Measurements from ENCODE around the gene ARL17B.
"Not testable (repeated sequence)": the region's sequence is repeated elsewhere in the genome, so short reads cannot be mapped to it uniquely, and the experiment has no call there.

The ARL17B gene

DNA sequence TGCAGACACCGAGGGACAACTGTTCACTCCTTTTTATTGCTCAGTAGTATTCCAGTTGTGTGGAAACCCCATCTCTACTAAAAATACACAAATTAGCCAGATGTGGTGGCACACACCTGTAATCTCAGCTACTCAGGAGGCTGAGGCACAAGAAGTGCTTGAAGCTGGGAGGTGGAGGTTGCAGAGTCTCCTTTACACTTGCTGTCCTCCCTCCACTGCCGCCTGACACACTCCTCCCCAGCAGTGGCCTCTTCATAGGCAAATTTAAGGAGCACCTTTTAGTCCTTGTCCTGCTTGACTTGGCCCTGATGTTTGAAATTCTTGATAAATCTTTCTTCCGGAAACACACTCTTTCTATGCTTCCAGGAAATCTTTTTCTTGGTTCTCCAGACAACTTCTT, 112.4 kb downstream of the ARL17B start:
- not testable (repeated sequence) for DNase-seq (ENCODE audit: low read depth in 2 of 2)

DNA sequence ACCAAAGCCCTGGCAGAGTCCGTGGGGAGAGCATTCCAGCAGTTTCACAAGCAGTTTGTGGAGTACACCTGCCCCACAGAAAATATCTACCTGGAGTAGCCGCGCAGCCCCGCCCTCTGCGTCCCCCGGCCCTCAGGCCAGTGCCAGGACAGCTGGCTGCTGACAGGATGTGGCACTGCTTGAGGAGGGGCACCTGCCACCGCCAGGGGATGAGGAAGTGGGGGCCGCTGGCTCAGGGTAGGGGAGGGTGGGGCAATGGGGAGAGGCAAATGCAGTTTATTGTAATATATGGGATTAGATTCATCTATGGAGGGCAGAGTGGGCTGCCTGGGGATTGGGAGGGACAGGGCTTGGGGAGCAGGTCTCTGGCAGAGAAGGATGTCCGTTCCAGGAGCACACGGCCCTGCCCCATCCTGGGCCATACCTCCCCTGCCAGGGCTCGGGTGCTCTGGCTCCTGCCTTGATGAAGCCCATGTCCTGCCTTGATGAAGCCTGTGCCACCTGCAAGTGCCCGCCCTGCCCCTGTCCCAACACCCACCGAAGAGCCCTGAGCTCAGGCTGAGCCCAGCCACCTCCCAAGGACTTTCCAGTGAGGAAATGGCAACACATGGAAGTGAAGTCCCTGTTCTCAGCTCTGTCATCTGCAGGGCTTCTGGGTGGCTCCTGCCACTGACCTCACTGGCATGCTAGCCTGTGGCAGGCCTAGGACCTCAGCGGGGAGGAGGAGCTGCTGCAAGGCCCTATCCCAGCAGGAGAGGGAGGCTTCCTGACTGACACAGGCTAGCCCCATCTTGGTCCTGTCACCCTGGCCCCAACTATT, 116.4 kb downstream of the ARL17B start:
- not testable (repeated sequence) for DNase-seq (ENCODE audit: low read depth in 2 of 2)

DNA sequence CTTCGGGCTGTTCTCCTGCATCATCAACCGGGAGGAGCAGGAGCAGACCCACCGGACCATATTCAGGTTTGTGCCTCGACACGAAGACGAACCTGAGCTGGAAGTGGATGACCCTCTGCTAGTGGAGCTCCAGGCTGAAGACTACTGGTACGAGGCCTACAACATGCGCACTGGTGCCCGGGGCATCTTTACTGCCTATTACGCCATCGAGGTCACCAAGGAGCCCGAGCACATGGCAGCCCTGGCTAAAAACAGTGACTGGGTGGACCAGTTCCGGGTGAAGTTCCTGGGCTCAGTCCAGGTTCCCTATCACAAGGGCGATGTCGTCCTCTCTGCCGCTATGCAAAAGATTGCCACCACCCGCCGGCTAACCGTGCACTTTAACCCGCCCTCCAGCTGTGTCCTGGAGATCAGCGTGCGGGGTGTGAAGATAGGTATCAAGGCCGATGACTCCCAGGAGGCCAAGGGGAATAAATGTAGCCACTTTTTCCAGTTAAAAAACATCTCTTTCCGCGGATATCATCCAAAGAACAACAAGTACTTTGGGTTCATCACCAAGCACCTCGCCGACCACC, 117.1 kb downstream of the ARL17B start:
- DNase-seq (ENCODE audit: low read depth in 2 of 2): not testable (repeated sequence)

DNA sequence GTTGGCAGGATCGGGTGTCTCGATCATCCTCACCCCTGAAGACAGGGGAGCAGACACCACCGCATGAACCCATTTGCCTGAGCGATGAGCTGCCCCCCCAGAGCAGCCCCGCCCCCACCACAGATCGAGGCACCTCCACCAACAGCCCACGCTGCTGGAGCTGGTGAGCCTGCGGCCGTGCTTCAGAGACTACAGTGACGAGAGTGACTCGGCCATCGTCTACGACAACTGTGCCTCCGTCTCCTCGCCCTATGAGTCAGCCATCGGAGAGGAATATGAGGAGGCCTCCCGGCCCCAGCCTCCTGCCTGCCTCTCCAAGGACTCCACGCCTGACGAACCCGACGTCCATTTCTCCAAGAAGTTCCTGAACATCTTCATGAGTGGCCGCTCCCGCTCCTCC, 117.6 kb downstream of the ARL17B start:
- DNase-seq (ENCODE audit: low read depth in 2 of 2): not testable (repeated sequence)

DNA sequence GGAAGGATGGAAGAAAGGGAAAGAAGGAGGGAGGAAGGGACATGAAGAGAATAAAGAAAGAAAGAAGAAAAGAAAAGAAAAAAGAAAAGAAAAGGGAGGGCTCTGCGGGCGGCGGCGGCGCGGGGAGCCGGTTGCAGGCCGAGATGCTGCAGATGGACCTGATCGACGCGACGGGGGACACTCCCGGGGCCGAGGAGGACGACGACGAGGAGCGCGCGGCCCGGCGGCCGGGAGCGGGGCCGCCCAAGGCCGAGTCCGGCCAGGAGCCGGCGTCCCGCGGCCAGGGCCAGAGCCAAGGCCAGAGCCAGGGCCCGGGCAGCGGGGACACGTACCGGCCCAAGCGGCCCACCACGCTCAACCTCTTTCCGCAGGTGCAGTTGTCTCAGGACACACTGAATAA, 118.1 kb downstream of the ARL17B start:
- DNase-seq (ENCODE audit: low read depth in 2 of 2): not testable (repeated sequence)

DNA sequence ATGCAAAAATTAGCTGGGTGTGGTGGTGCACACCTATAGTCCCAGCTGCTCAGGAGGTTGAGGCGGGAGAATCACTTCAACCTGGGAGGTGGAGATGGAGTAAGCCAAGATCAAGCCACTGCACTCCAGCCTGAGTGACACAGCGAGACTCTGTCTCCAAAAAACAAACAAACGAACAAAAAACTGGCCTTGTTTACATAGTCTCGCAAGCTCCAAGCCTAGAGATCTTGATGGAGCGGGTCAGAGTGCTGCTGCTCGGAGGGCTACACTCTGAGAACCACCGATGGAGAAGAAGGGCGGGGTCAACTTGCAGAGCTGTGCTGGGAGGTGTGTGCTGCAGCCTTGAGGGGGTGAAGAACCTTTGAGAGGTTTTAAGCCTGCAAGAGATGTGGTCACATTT, 130.2 kb downstream of the ARL17B start:
- DNase-seq (ENCODE audit: low read depth in 2 of 2): not testable (repeated sequence)

DNA sequence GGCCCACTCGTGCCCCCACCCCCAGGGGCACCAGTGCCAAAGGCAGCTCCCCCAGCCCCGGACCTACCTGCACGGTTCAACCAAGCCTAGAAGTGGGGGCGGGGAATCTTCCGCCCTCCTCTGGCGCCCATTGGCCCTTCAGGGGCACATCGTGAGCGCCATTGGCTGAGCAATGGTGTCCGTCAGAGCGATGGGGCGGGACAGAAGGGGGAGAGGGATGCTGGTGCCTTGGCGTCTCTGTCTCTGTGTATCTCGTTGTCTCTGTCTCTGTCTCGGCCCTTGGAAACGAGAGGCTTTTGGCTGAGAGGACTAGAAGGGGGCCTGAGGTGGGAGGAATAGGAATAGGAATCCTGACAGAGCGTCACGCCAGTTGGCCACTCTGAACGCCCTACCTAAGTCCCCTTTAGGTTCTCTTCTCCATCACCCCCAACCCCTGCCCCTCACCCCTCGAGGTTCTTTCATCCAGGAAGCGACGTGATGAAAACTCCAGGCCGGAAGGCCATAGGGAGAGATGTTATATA, 136.2 kb downstream of the ARL17B start:
- peak; percentile 84 to 88 for DNase-seq (ENCODE audit: low read depth in 2 of 2)

DNA sequence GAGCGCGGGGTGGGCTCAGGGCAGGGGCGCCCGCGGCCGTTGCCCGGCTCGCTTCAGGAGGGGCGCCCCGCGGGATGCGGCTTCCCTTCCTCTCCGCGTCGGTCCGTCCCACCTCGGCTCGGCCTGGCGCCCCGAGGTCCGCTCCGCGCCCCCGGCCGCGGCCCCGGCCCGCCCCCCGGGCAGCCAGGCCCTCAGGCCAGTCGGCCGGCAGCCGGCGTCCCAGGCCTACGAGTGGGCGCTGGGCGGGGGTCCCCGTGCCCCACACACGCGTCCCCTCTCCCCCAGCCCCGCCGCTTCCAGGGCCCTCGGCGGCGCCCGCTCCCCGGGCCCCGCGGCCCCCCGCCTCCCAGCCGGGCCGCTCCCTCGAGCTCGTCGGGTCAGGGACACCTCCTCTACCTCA, 136.7 kb downstream of the ARL17B start:
- not testable (repeated sequence) for DNase-seq (ENCODE audit: low read depth in 2 of 2)
